ENCODE data around the gene NKX1-2.

Gene NKX1-2

GRCh38 chr10:124481717-124482116 is 31.9 kb upstream of the NKX1-2 start:
- no peak overlapping the region for H3K9ac ChIP-seq (ENCODE audit: insufficient read length)
- no peak overlapping the region for H3K4me3 ChIP-seq
- no peaks in the 10 kb centered on the region for H3K9me3 ChIP-seq (ENCODE audit: low read depth, low read length)
- TF ChIP-seq EZH2 (IDR thresholded peaks at IDR 0.05) (no peak), FOXP2 (optimal IDR thresholded peaks at IDR 0.05; ENCODE audit: control extremely low read depth, extremely low read length, insufficient read depth) (no peak), POLR2AphosphoS5 (IDR thresholded peaks at IDR 0.05; ENCODE audit: borderline replicate concordance, low read depth, low read length) (no peak)
- H3K27ac ChIP-seq, result no peak overlapping the region
- DNase-seq (ENCODE audit: low read depth, low spot score), result no peak
- no peaks in the 10 kb centered on the region for H3K36me3 ChIP-seq (ENCODE audit: insufficient read depth, low read length)

GRCh38 chr10:124480860-124481259 is 31.0 kb upstream of the NKX1-2 start:
- H3K4me3 ChIP-seq, result no peak overlapping the region
- H3K36me3 ChIP-seq (ENCODE audit: insufficient read depth, low read length), result no peaks in the 10 kb centered on the region
- TF ChIP-seq POLR2AphosphoS5 (IDR thresholded peaks at IDR 0.05; ENCODE audit: borderline replicate concordance, low read depth, low read length) (no peak), FOXP2 (optimal IDR thresholded peaks at IDR 0.05; ENCODE audit: control extremely low read depth, extremely low read length, insufficient read depth) (no peak), EZH2 (IDR thresholded peaks at IDR 0.05) (no peak)
- no peak for DNase-seq (ENCODE audit: low read depth, low spot score)
- H3K9me3 ChIP-seq (ENCODE audit: low read depth, low read length), result no peaks in the 10 kb centered on the region
- H3K9ac ChIP-seq (ENCODE audit: insufficient read length), result no peak overlapping the region
- H3K27ac ChIP-seq, result no peak overlapping the region

DNA sequence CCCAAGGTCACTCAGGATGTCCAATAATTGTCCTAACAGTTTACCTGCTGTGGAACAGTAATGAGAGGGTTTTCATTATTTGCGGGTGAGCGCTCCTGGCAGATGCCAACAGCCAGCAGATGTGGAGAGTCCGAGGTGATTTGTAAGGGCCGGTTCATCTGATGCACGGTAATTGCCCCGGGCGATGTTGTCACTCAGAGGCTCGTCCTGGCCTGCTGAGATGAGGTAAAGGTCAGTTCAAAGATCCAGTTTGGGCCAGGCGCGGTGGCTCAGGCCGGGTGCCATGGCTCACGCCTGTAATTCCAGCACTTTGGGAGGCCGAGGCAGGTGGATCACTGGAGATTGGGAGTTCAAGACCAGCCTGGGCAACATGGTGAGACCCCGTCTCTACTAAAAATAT is 28.7 kb upstream of the NKX1-2 start:
- no peak for DNase-seq (ENCODE audit: low read depth, low spot score)

GRCh38 chr10:124477614-124478363 is 28.0 kb upstream of the NKX1-2 start:
- H3K9ac ChIP-seq (ENCODE audit: insufficient read length), result no peak overlapping the region
- no peaks in the 10 kb centered on the region for H3K36me3 ChIP-seq (ENCODE audit: insufficient read depth, low read length)
- DNase-seq (ENCODE audit: low read depth, low spot score), result no peak
- no peak overlapping the region for H3K4me3 ChIP-seq
- no peaks in the 10 kb centered on the region for H3K9me3 ChIP-seq (ENCODE audit: low read depth, low read length)
- H3K27ac ChIP-seq, result no peak overlapping the region
- no peak for TF ChIP-seq POLR2AphosphoS5 (IDR thresholded peaks at IDR 0.05; ENCODE audit: borderline replicate concordance, low read depth, low read length)
- no peak for TF ChIP-seq EZH2 (IDR thresholded peaks at IDR 0.05)
- TF ChIP-seq FOXP2 (optimal IDR thresholded peaks at IDR 0.05; ENCODE audit: control extremely low read depth, extremely low read length, insufficient read depth), result no peak

More for the DNA sequence above, 28.7 kb upstream of the NKX1-2 start:
- Histone ChIP-seq H3K9ac (ENCODE audit: insufficient read length) (no peak overlapping the region), H3K4me3 (no peak overlapping the region), H3K9me3 (ENCODE audit: low read depth, low read length) (no peaks in the 10 kb centered on the region), H3K27ac (no peak overlapping the region), H3K36me3 (ENCODE audit: insufficient read depth, low read length) (no peaks in the 10 kb centered on the region)
- TF ChIP-seq POLR2AphosphoS5 (IDR thresholded peaks at IDR 0.05; ENCODE audit: borderline replicate concordance, low read depth, low read length) (no peak), FOXP2 (optimal IDR thresholded peaks at IDR 0.05; ENCODE audit: control extremely low read depth, extremely low read length, insufficient read depth) (no peak), EZH2 (IDR thresholded peaks at IDR 0.05) (no peak)

GRCh38 chr10:124476043-124476725 is 26.3 kb upstream of the NKX1-2 start:
- H3K4me3 ChIP-seq, result no peak overlapping the region
- TF ChIP-seq FOXP2 (optimal IDR thresholded peaks at IDR 0.05; ENCODE audit: control extremely low read depth, extremely low read length, insufficient read depth), result no peak
- TF ChIP-seq POLR2AphosphoS5 (IDR thresholded peaks at IDR 0.05; ENCODE audit: borderline replicate concordance, low read depth, low read length), result no peak
- TF ChIP-seq EZH2 (IDR thresholded peaks at IDR 0.05), result no peak
- no peaks in the 10 kb centered on the region for H3K36me3 ChIP-seq (ENCODE audit: insufficient read depth, low read length)
- DNase-seq (ENCODE audit: low read depth, low spot score), result no peak
- no peak overlapping the region for H3K27ac ChIP-seq
- no peak overlapping the region for H3K9ac ChIP-seq (ENCODE audit: insufficient read length)
- H3K9me3 ChIP-seq (ENCODE audit: low read depth, low read length), result no peaks in the 10 kb centered on the region

- Histone ChIP-seq H3K9ac (ENCODE audit: insufficient read length) (no peak overlapping the region), H3K36me3 (ENCODE audit: insufficient read depth, low read length) (no peaks in the 10 kb centered on the region), H3K27ac (no peak overlapping the region), H3K4me3 (no peak overlapping the region), H3K9me3 (ENCODE audit: low read depth, low read length) (no peaks in the 10 kb centered on the region)
- no peak for DNase-seq (ENCODE audit: low read depth, low spot score)
- no peak for TF ChIP-seq POLR2AphosphoS5 (IDR thresholded peaks at IDR 0.05; ENCODE audit: borderline replicate concordance, low read depth, low read length)
- TF ChIP-seq FOXP2 (optimal IDR thresholded peaks at IDR 0.05; ENCODE audit: control extremely low read depth, extremely low read length, insufficient read depth), result no peak
- TF ChIP-seq EZH2 (IDR thresholded peaks at IDR 0.05), result no peak
Measured at GRCh38 chr10:124474514-124475070, 24.8 kb upstream of the NKX1-2 start.

DNA sequence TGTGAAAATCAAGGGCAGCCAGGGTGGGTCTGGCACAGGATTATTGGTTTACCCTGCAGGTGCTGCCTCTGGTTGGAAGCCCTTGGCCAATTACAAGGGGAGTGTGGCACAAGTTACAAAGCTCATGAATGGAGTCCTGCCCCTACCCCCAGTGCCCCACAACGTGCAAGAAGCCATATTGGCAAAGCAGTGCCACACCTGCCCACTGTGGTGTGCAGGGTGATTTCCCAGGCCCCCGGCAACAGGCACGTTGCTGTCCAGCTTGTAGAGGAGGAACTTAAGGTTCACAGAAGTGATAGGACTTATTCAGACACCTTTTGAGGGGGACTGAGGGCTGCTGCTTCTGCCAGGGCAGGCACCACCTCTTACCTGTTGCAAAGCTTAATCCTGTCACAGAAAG is 23.2 kb upstream of the NKX1-2 start:
- Histone ChIP-seq H3K36me3 (ENCODE audit: insufficient read depth, low read length) (no peaks in the 10 kb centered on the region), H3K9ac (ENCODE audit: insufficient read length) (no peak overlapping the region), H3K9me3 (ENCODE audit: low read depth, low read length) (no peaks in the 10 kb centered on the region), H3K27ac (no peak overlapping the region), H3K4me3 (no peak overlapping the region)
- TF ChIP-seq FOXP2 (optimal IDR thresholded peaks at IDR 0.05; ENCODE audit: control extremely low read depth, extremely low read length, insufficient read depth) (no peak), POLR2AphosphoS5 (IDR thresholded peaks at IDR 0.05; ENCODE audit: borderline replicate concordance, low read depth, low read length) (no peak), EZH2 (IDR thresholded peaks at IDR 0.05) (no peak)
- DNase-seq (ENCODE audit: low read depth, low spot score), result no peak

DNA sequence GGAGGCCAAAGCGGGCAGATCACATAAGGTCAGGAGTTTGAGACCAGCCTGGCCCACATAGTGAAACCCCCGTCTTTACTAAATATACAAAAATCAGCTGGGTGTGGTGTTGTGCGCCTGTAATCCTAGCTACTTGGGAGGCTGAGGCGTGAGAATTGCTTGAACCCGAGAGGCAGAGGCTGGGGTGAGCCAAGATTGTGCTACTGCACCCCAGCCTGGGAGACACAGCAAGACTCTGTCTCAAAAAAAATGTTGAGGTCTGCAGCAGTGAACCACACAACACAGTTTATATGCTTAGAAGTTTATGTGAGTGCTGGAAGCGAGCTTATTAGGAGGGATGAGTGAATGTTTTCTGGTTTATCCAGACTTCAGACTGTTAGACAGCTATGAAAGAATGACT is 22.2 kb upstream of the NKX1-2 start:
- H3K4me3 ChIP-seq, result no peak overlapping the region
- TF ChIP-seq POLR2AphosphoS5 (IDR thresholded peaks at IDR 0.05; ENCODE audit: borderline replicate concordance, low read depth, low read length) (no peak), EZH2 (IDR thresholded peaks at IDR 0.05) (no peak), FOXP2 (optimal IDR thresholded peaks at IDR 0.05; ENCODE audit: control extremely low read depth, extremely low read length, insufficient read depth) (no peak)

More for the DNA sequence above, 22.2 kb upstream of the NKX1-2 start:
- H3K9me3 ChIP-seq (ENCODE audit: low read depth, low read length), result no peaks in the 10 kb centered on the region
- no peak overlapping the region for H3K9ac ChIP-seq (ENCODE audit: insufficient read length)
- DNase-seq (ENCODE audit: low read depth, low spot score), result no peak
- H3K27ac ChIP-seq, result no peak overlapping the region
- H3K36me3 ChIP-seq (ENCODE audit: insufficient read depth, low read length), result no peaks in the 10 kb centered on the region

Measured in SK-N-MC (cell line).